A549 (cell line): ENCODE results near the gene PNPLA7. TPM values are rescaled to one million over a fixed set of nuclear protein-coding genes. Genes with fewer than 3 reads are reported as not detected.

Source experiments
- ATAC-seq, 2 experiments: fragments of 200-7000 bp in 1 of 2; fragments of >200 bp in 1 of 2; cut with Nextera tagmentation in 1 of 2; cut with Tn5 transposase in 1 of 2; 3 replicates each; pipeline versions ENCODE4 v1.8.0 to v1.9.1; 2018 to 2020; ENCODE audit warnings: mild to moderate bottlenecking in 1 of 2, moderate library complexity in 1 of 2
- CTCF ChIA-PET: fragments of 300-600 bp; sonication (Branson Sonifier 250); formaldehyde crosslinking; extraction: SDS; loops from one replicate; lab custom pipeline; 2021; ENCODE audit warnings: antibody characterized with exemption, inconsistent platforms; lab: Yijun Ruan, JAX
- POLR2A ChIA-PET: fragments of 350-600 bp; formaldehyde crosslinking; extraction: SDS; loops from one replicate; lab custom pipeline; 2021; ENCODE audit warnings: antibody characterized with exemption, inconsistent platforms; lab: Yijun Ruan, JAX
- DNase-seq, 2 experiments: peaks; one replicate each; pipeline versions ENCODE4 v3.0.0 to v3.0.0-alpha.2; 2011 to 2016; ENCODE audit warnings: low read depth in 1 of 2, low spot score in 1 of 2
- FAIRE-seq: peaks from 2 replicates; lab custom pipeline; 2011; peaks lifted over from hg19 to GRCh38; lab: Jason Lieb, UNC
- H3K27ac ChIP-seq, 2 experiments: fragments of >200 bp; sonication (Bioruptor Twin); formaldehyde crosslinking; 3 replicates each; pipeline ENCODE4 v1.5.1; 2016 to 2017
- H3K4me1 ChIP-seq: fragments of >200 bp; sonication (Bioruptor Twin); formaldehyde crosslinking; 3 replicates; pipeline ENCODE4 v1.6.1; 2016
- H3K4me2 ChIP-seq: fragments of >200 bp; sonication (Bioruptor Twin); formaldehyde crosslinking; 3 replicates; pipeline ENCODE4 v1.6.1; 2016
- H3K4me3 ChIP-seq: fragments of >200 bp; sonication (Bioruptor Twin); formaldehyde crosslinking; 3 replicates; pipeline ENCODE4 v1.5.1; 2016
- H3K9me3 ChIP-seq: fragments of >200 bp; sonication (Bioruptor Twin); formaldehyde crosslinking; 3 replicates; pipeline ENCODE4 v1.6.1; 2016
- CEBPB ChIP-seq, 2 experiments: fragments of >200 bp in 1 of 2; sonication (Bioruptor Twin) in 1 of 2; formaldehyde crosslinking in 1 of 2; IDR thresholded peaks; 2 replicates each; pipeline ENCODE4 v1.6.1; 2012 to 2016
- FOSB ChIP-seq: fragments of 250-450 bp; sonication (Bioruptor Pico); IDR thresholded peaks from 2 replicates; pipeline ENCODE4 v1.5.0; 2020; ENCODE audit warnings: mild to moderate bottlenecking, moderate library complexity
- GATA3 ChIP-seq: IDR thresholded peaks from 2 replicates; pipeline ENCODE4 v1.6.1; 2012; ENCODE audit warnings: borderline replicate concordance
- JUN ChIP-seq, 2 experiments: fragments of >200 bp; sonication (Bioruptor Twin); formaldehyde crosslinking; IDR thresholded peaks; 2 replicates in 1 of 2; 3 replicates in 1 of 2; pipeline ENCODE4 v1.6.1; 2016 to 2017
- MAZ ChIP-seq: fragments of 150-350 bp; IDR thresholded peaks from 2 replicates; pipeline ENCODE4 v1.6.1; 2014; ENCODE audit warnings: antibody characterized with exemption, low read depth, low read length, borderline replicate concordance
- NFE2L2 ChIP-seq: fragments of 150-350 bp; conservative IDR thresholded peaks from 2 replicates; pipeline ENCODE4 v1.6.1; 2014; ENCODE audit warnings: low read length
- NPAS2 ChIP-seq: fragments of 250-450 bp; sonication (Bioruptor Pico); IDR thresholded peaks from 2 replicates; pipeline ENCODE4 v1.8.0; 2022; ENCODE audit warnings: mild to moderate bottlenecking, moderate library complexity, borderline replicate concordance
- PHF8 ChIP-seq: fragments of 200-600 bp; sonication (generic); IDR thresholded peaks from 2 replicates; pipeline ENCODE4 v1.6.1; 2016; ENCODE audit warnings: low read depth, mild to moderate bottlenecking, antibody characterized with exemption, moderate library complexity, borderline replicate concordance
- POLR2A ChIP-seq: IDR thresholded peaks from 2 replicates; pipeline ENCODE4 v1.6.1; 2012; ENCODE audit warnings: mild to moderate bottlenecking, low read length
- RAD21 ChIP-seq, 2 experiments: fragments of >200 bp in 1 of 2; sonication (Bioruptor Twin) in 1 of 2; formaldehyde crosslinking in 1 of 2; IDR thresholded peaks in 1 of 2; conservative IDR thresholded peaks in 1 of 2; 2 replicates in 1 of 2; 3 replicates in 1 of 2; pipeline ENCODE4 v1.6.1; 2012 to 2018; ENCODE audit warnings: inconsistent platforms in 1 of 2
- WGBS: methylation state at CpG from one replicate; pipeline ENCODE4 v1.1.6; 2017; ENCODE audit errors: missing lambda C conversion rate; 5-methylcytosine and 5-hydroxymethylcytosine counted together
- polyA plus RNA-seq, 4 experiments: library from polyadenylated mRNA; depleted of rRNA in 3 of 4; stranded (reverse); fragments of >200 nt; fragmentation: RNase III in 1 of 4; extraction: RNeasy Plus Mini Kit Qiagen cat#74134 plus additional on column Dnase treatment in 1 of 4; gene quantifications; 2 replicates in 3 of 4; 3 replicates in 1 of 4; pipeline ENCODE4 v1.2.3, GENCODE V29; 2011 to 2017
- TF ChIP-seq, protein P1 (sequence below): fragments of 250-450 bp; sonication (Bioruptor Pico); IDR thresholded peaks from 2 replicates; pipeline ENCODE4 v1.5.0; 2020; ENCODE audit warnings: low read depth, mild to moderate bottlenecking, moderate library complexity
- TF ChIP-seq, protein P2 (sequence below): fragments of >200 bp; sonication (Bioruptor Twin); formaldehyde crosslinking; IDR thresholded peaks from 3 replicates; pipeline ENCODE4 v1.6.1; 2016
- TF ChIP-seq, protein P3 (sequence below): fragments of 250-450 bp; sonication (Bioruptor Pico); IDR thresholded peaks from 2 replicates; pipeline ENCODE4 v1.5.0; 2021; ENCODE audit warnings: mild to moderate bottlenecking, moderate library complexity, borderline replicate concordance
- TF ChIP-seq, protein P4 (sequence below): fragments of 450-650 bp; IDR thresholded peaks from 2 replicates; pipeline ENCODE4 v1.6.1; 2014; ENCODE audit warnings: antibody characterized with exemption
- TF ChIP-seq, protein P5 (sequence below): IDR thresholded peaks from 2 replicates; pipeline ENCODE4 v1.6.1; 2012
- TF ChIP-seq, protein P6 (sequence below): IDR thresholded peaks from 2 replicates; pipeline ENCODE4 v1.6.1; 2012
- TF ChIP-seq, protein P7 (sequence below): fragments of >200 bp; sonication (Bioruptor Twin); formaldehyde crosslinking; IDR thresholded peaks from 2 replicates; pipeline ENCODE4 v1.6.1; 2016

PNPLA7 gene
- polyA plus RNA-seq, 2 of the 4 experiments (the other 2 are of a cell fraction): 0.31 to 1.1 TPM

DNA sequence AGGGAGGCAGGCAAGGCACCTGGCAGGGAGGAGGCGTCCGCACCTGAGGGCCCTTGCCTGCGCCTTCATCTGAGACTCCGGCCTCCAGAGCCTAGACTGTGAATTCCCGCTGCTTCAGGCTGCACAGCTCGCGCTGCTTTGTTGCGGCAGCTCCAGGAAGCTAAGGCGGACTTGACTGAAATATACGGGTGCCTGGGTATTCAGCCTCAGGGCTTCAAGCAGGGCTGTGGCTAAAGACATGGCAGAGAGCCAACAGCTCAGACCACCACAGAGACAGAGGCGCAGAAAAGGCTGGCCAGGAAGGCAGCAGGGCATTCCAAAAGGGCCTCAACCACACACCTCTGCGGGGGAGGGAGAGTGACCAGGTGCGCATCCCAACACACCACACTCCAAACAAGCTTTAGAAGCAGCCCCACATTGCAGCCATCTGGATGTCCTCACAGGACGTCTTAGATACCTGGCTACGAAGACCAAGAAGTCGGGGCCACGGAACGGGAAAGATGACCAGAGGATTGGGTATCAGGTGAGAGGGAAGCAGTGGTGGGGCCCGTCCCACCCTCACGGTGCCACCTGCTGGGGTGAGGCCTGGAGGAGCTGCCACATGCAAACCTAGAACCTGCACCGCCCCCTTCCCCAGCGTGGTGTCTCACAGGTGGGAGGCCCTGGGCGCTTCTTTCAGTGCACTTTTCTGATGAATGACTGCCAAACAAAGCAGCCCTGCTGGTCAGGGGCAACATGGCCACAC lies 30.2 kb upstream of the PNPLA7 start:
- Histone ChIP-seq H3K9me3 (no peaks in the 10 kb centered on the region), H3K27ac (no peak overlapping the region), H3K4me2 (no peak overlapping the region), H3K4me1 (peaks cover 12% of the 10 kb centered on the region; the same call in 2 of the 3 replicates), H3K4me3 (no peak overlapping the region)
- FAIRE-seq (no peak), DNase-seq (no peak), ATAC-seq (no peak)
- TF ChIP-seq, protein P1, sequence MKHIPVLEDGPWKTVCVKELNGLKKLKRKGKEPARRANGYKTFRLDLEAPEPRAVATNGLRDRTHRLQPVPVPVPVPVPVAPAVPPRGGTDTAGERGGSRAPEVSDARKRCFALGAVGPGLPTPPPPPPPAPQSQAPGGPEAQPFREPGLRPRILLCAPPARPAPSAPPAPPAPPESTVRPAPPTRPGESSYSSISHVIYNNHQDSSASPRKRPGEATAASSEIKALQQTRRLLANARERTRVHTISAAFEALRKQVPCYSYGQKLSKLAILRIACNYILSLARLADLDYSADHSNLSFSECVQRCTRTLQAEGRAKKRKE (CRISPR knock-in tag): no peak
- TF ChIP-seq, protein P2, sequence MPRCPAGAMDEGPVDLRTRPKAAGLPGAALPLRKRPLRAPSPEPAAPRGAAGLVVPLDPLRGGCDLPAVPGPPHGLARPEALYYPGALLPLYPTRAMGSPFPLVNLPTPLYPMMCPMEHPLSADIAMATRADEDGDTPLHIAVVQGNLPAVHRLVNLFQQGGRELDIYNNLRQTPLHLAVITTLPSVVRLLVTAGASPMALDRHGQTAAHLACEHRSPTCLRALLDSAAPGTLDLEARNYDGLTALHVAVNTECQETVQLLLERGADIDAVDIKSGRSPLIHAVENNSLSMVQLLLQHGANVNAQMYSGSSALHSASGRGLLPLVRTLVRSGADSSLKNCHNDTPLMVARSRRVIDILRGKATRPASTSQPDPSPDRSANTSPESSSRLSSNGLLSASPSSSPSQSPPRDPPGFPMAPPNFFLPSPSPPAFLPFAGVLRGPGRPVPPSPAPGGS: no peak
- no peak for TF ChIP-seq MAZ
- TF ChIP-seq NPAS2 (CRISPR knock-in tag): no peak
- ChIA-PET CTCF (interaction anchor here (1.1 to 9.7 kb wide), 6 partner anchors 15 to 62 kb away, joined by 3 to 175 read pairs (median 6); partner anchors contain the start of gene ZMYND19), POLR2A (interaction anchor here (2.0 kb wide), 1 partner anchor 10 kb away, joined by 9 read pairs; the partner anchor contains the start of gene ZMYND19)
- WGBS: 88% methylated on average over 23 of the region's 23 CpGs

DNA sequence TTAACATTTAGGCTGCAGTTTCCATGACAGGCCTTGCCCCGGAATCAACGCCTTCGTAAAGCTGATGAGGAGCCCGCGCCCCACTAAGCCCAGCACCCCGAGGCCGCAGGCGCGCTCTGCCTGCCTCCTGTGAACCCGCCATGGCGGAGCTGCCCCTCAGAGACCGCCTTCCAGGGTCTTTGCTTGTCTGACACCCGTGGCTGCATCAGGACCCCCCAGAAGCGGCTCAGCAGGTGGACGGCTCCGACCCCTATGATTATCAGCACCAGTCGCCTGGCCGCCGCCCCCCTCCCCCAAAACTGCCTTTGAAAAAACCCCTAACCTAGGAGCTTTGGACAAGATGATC lies 29.0 kb upstream of the PNPLA7 start:
- ATAC-seq: no peak; a peak in 1 of 6 replicates
- POLR2A ChIA-PET: interaction anchor here (1.2 kb wide), 1 partner anchor 12 kb away, joined by 3 read pairs; no protein-coding TSS in a partner anchor
- FAIRE-seq: no peak
- WGBS: 68% methylated on average over 10 of the region's 19 CpGs
- Histone ChIP-seq H3K4me2 (peak overlapping the region; percentile 77), H3K9me3 (no peaks in the 10 kb centered on the region), H3K4me3 (peak overlapping the region; percentile 72; the same call in 2 of the 3 replicates), H3K27ac (peak overlapping the region; percentile 43 to 97; a peak in 4 of 6 replicates), H3K4me1 (peaks cover 12% of the 10 kb centered on the region; the same call in 2 of the 3 replicates)
- DNase-seq: no peak
- CTCF ChIA-PET: interaction anchor here (0.6 to 9.7 kb wide), 14 partner anchors 15 to 530 kb away, joined by 3 to 175 read pairs (median 4); partner anchors contain the start of genes MRPL41 and ZMYND19
- no peak for TF ChIP-seq FOSB (CRISPR knock-in tag)
- TF ChIP-seq, protein P3, sequence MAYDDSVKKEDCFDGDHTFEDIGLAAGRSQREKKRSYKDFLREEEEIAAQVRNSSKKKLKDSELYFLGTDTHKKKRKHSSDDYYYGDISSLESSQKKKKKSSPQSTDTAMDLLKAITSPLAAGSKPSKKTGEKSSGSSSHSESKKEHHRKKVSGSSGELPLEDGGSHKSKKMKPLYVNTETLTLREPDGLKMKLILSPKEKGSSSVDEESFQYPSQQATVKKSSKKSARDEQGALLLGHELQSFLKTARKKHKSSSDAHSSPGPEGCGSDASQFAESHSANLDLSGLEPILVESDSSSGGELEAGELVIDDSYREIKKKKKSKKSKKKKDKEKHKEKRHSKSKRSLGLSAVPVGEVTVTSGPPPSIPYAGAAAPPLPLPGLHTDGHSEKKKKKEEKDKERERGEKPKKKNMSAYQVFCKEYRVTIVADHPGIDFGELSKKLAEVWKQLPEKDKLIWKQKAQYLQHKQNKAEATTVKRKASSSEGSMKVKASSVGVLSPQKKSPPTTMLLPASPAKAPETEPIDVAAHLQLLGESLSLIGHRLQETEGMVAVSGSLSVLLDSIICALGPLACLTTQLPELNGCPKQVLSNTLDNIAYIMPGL: no peak

DNA sequence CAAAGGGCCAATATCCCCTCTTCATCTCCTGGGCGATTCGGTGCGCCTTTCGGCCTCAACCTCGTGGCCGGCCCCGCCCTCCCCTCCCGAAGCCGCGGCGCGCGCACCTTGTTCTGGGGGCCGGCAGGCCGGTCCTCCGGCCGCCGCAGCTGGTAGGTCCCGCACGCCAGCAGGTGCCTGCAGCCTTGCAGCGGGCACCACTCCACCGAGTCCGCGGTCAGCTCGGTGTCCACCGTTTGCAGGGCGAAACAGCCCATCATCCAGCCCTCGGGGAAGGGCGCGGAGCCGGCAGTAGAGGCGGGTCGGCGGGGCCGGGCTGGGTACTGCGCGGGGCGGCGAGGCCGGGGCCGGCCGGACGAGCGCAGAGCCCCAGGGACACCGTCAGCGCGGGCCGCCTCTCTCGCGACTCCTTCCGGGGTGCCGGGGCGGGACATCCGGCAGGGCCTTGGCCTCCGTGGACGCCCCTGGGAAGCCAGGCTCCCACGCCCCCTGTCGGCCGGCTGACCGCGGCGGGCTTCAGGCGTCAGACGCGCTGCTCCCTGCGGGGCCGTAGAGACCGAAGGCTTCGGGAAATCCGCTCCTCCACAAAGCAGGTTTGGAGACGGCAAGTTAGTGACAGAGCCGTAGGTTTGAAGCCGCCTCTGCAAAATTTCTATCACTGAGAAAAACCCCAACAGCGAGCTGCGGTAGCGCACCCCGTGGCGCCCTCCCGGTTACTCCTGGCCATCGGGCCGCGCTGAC lies 28.5 kb upstream of the PNPLA7 start, which contains the start of gene DPH7:
Gene DPH7, minus strand, starts transcription at position 408 of the 741 bp plus-strand sequence. Its CDS starts 148 bp downstream, at position 260.
- DNase-seq (peak; percentile 91 to 93), FAIRE-seq (no peak), ATAC-seq (peak; percentile 96 to 98)
- peak within 1 kb of the TSS; percentile 72 for H3K4me3 ChIP-seq
- POLR2A ChIA-PET: interaction anchor here (0.6 to 1.2 kb wide), 2 partner anchors 12 to 26 kb away, joined by 3 read pairs; no protein-coding TSS in a partner anchor
- peaks cover 12% of the 10 kb centered on the region; the same call in 2 of the 3 replicates for H3K4me1 ChIP-seq
- H3K27ac ChIP-seq: peak within 1 kb of the TSS; percentile 91 to 97
- H3K4me2 ChIP-seq: peak within 1 kb of the TSS; percentile 94
- CTCF ChIA-PET: interaction anchor here (0.6 to 9.7 kb wide), 17 partner anchors 15 to 530 kb away, joined by 3 to 175 read pairs (median 3); partner anchors contain the start of genes MRPL41 and ZMYND19
- H3K9me3 ChIP-seq: no peaks in the 10 kb centered on the region
- WGBS: 3% methylated on average over 26 of the region's 82 CpGs
- TF ChIP-seq RAD21 (conservative IDR thresholded peaks at IDR 0.05 in 1 of 2, IDR thresholded peaks at IDR 0.05 in 1 of 2) (peak; percentile 14 to 36; a peak in 3 of 5 replicates), POLR2A (peak; percentile 78), GATA3 (peak; percentile 37; the same call in 1 of the 2 replicates), JUN (IDR thresholded peaks at IDR 0.05) (peak; percentile 78 to 98), CEBPB (IDR thresholded peaks at IDR 0.05) (no peak), PHF8 (peak; percentile 65; the same call in 1 of the 2 replicates), NFE2L2 (no peak), MAZ (0 out of 2 replicates have a peak, but pooled peaks have one; percentile 49)
- TF ChIP-seq, protein P4, sequence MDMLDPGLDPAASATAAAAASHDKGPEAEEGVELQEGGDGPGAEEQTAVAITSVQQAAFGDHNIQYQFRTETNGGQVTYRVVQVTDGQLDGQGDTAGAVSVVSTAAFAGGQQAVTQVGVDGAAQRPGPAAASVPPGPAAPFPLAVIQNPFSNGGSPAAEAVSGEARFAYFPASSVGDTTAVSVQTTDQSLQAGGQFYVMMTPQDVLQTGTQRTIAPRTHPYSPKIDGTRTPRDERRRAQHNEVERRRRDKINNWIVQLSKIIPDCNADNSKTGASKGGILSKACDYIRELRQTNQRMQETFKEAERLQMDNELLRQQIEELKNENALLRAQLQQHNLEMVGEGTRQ: no peak; the same call in 1 of the 2 replicates
- TF ChIP-seq, protein P5, sequence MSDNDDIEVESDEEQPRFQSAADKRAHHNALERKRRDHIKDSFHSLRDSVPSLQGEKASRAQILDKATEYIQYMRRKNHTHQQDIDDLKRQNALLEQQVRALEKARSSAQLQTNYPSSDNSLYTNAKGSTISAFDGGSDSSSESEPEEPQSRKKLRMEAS: peak; percentile 84
- TF ChIP-seq, protein P6, sequence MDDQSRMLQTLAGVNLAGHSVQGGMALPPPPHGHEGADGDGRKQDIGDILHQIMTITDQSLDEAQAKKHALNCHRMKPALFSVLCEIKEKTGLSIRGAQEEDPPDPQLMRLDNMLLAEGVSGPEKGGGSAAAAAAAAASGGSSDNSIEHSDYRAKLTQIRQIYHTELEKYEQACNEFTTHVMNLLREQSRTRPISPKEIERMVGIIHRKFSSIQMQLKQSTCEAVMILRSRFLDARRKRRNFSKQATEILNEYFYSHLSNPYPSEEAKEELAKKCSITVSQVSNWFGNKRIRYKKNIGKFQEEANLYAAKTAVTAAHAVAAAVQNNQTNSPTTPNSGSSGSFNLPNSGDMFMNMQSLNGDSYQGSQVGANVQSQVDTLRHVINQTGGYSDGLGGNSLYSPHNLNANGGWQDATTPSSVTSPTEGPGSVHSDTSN: no peak
- TF ChIP-seq, protein P7, sequence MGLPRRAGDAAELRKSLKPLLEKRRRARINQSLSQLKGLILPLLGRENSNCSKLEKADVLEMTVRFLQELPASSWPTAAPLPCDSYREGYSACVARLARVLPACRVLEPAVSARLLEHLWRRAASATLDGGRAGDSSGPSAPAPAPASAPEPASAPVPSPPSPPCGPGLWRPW: no peak
- TF ChIP-seq, protein P2: peak; percentile 76; the same call in 2 of the 3 replicates
